Activated T-helper 1 cell treated with anti-CD3 and anti-CD28 coated beads, Interleukin-2, amount 50 U/mL, for 16 hours (primary cell): ENCODE data around the gene ASCL2.
"Not testable (repeated sequence)": the region's sequence is repeated elsewhere in the genome, so short reads cannot be mapped to it uniquely, and the experiment has no call there.

Experiments used
- DNase-seq, 2 donors: peaks; one replicate each; pipeline ENCODE4 v3.0.0-alpha.2; 2020; ENCODE audit warnings: low read depth in 1 of 2, low spot score in 1 of 2

The ASCL2 gene

DNA sequence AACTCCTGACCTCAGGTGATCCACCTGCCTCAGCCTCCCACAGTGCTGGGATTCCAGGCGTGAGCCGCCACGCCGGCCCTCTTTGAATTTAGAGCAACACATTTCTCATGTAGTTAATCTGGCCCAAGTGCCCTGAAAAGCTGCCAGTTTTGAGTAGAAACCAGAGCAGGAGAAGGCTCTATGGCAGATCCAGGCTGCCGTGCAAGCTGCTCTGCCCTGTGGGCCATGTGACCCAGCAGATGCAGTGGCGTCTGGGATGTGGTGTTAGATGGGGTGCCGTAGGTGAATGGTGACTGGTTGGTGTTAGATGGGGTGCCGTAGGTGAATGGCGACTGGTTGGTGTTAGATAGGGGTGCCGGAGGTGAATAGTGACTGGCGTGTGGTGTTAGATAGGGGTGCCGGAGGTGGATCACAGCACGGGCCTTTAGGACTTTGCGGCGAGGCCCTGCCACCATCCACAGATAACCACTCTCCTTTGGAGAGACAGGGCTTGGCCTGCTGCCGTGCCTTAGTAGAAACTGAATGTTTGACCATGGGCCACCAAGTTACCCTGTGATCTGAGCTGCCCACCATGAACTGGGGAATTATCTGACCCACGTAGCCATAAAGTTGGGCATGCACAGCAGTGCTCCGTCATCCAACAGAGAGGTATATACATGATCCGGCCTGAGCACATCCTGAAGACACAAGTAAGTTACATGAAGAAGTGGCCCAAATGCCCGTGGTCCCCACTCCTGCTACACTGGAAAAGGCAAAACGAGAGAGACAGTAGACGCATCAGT lies 32.7 kb downstream of the ASCL2 start:
- no peak for DNase-seq

- not testable (repeated sequence) for DNase-seq
These were observed 33.8 kb downstream of the ASCL2 start for GRCh38 chr11:2236381-2237134.

- no peak for DNase-seq
These were observed 34.6 kb downstream of the ASCL2 start for GRCh38 chr11:2235588-2236326.

DNA sequence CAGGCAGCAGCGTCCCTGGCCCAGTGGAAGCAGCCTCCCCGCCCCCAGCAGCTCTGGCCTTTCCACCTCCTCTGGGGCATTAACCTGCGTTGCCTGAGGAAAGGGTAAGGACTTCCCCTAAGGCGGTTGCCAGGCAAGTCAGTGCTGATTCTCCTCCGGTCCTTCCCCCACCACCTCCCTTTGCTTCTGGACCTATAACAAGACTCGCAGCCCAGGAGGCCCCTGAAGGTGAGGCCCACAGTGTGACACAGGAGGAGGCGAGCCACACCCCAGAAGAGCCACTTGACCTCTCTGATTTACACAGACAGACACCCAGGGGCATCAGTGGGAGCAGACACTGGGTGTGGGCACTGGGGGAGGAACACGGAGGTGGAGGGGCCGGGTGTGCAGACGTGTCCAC lies 35.4 kb downstream of the ASCL2 start:
- DNase-seq: no peak

GRCh38 chr11:2233693-2234455 lies 36.5 kb downstream of the ASCL2 start:
- no peak for DNase-seq

- DNase-seq: no peak
These were observed 40.6 kb downstream of the ASCL2 start for GRCh38 chr11:2229713-2230297.

GRCh38 chr11:2224254-2224653 lies 46.1 kb downstream of the ASCL2 start:
- no peak for DNase-seq

DNA sequence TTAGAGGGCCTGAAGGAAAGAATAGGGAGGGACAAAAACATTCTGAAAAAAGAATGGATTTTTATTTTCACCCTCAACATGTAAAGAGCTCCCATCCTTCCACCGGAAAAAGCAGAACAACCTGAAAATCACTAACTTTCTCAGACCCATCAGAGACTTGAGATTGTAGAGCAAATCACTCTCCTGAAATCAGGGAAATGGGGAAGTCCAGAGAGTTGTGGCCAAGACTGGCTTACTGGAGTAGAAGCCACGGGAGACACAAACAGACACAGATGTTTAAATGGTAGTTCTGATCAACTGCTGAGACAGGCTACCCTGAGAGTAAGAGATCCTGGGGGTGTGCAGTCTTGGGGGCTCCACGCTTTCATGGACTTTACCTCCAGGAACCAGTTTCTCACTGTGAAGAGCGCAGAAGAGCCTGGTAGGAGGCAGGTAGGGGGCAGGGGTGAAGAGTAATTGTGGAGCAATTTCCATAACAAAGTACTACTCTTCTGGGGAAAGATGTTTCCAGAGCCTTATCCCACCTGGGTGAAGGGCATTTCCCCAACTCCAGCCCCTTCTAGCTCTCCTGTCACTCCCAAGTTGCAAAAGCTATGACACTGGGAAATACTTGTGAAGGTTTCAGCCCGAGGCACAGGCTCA lies 47.1 kb downstream of the ASCL2 start:
- no peak for DNase-seq

GRCh38 chr11:2222451-2222850 lies 47.9 kb downstream of the ASCL2 start:
- no peak for DNase-seq

DNA sequence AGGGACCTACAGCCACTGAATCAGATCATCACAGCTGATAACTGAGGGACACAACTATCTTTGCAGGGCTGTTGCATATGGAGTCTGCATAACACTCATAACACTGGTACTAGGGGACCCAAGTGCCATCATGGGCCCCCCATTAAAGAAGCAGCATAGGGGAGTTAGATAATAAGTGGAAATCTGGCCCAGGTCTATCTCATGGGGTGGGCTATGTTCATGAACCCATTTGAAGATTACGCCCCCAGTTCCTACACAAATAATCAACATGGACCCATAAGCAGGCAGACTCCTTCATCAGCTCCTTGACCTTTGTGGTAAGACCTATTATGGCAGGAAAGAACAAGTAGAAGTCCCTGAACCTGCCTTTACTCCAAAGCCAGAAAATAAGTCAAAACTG lies 48.8 kb downstream of the ASCL2 start:
- DNase-seq: no peak

DNA sequence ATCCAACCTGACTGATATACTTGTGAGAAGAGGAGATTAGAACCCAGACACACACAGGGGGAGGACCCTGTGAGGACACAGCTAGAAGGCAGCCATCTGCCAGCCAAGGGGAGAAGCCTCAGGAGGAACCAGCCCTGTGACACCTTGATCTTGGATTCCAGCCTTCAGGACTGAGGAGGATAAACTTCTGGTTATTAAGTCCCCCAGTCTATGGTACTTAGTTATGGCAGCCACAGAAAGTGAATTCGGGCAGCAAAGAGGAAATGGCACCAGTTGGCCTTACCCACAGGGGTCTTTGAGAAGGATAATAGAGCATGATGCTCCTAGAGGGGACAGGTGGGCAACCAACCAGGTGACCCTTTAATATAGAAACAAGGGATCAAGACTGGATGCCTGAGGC lies 49.4 kb downstream of the ASCL2 start:
- no peak for DNase-seq

- DNase-seq: no peak
These were observed 50.1 kb downstream of the ASCL2 start for GRCh38 chr11:2220173-2220771.

DNA sequence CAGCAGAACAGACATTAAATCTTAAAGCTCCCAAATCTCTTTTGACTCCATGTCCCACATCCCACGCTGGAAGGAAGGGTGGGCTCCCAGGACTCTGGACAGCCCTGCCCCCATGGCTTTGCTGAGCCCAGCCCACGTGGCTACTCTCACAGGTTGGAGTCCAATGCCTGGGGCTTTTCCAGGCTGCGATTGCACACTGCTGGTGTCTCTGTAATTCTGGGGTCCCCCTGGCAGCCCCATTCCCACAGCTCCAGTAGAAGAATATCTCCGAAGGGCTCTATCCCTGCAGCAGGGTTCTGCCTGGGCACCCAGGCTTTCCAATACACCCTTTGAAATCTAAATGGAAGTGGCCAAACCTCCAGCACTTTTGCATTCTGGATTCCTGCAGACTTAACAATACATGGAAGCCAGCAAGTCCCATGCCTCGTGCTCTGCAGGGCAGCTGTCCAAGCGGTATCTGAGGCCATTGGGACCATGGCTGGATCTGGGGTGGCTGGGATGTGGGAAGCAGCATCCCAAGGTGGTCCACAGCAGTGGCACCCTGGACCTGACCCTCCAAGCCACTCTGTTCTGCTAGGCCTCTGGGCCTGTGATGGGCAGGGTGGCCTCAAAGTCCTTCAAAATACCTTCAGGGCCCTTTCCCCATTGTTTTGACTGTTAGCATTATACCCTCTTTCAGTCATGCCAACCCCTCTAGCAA lies 50.9 kb downstream of the ASCL2 start:
- DNase-seq: no peak
